Osteoblast (primary cell): ENCODE measurements around the gene RPS6KA5. TPM values are rescaled to one million over a fixed set of nuclear protein-coding genes. Genes with fewer than 3 reads are reported as not detected.
A peak's percentile ranks its signal among the peaks of the same experiment; 100 is the strongest.
"Not testable (repeated sequence)": the region's sequence is repeated elsewhere in the genome, so short reads cannot be mapped to it uniquely, and the experiment has no call there.

Experiments used
- DNase-seq: peaks from one replicate; pipeline ENCODE4 v3.0.0; 2011; ENCODE audit warnings: low spot score, mixed read lengths; ENCODE audit not compliant: insufficient read length; ENCODE audit errors: missing footprints
- H2AFZ ChIP-seq: 2 replicates; pipeline ENCODE4 v1.6.0; 2011; ENCODE audit warnings: mild to moderate bottlenecking, low read length
- H3K27ac ChIP-seq: 2 replicates; pipeline ENCODE4 v1.5.1; 2011; ENCODE audit warnings: mild to moderate bottlenecking, low read depth, low read length, moderate library complexity
- H3K27me3 ChIP-seq: 2 replicates; pipeline ENCODE4 v1.6.0; 2012; ENCODE audit warnings: mild to moderate bottlenecking, control low read depth, inconsistent platforms, low read length, moderate library complexity; ENCODE audit not compliant: insufficient read depth
- H3K36me3 ChIP-seq: 2 replicates; pipeline ENCODE4 v1.5.1; 2011; ENCODE audit warnings: mild to moderate bottlenecking, low read length, control low read depth, moderate library complexity; ENCODE audit not compliant: insufficient read depth
- H3K4me1 ChIP-seq: 2 replicates; pipeline ENCODE4 v1.5.1; 2011; ENCODE audit warnings: mild to moderate bottlenecking, low read length, control low read depth, moderate library complexity; ENCODE audit not compliant: insufficient read depth
- H3K4me2 ChIP-seq: 2 replicates; pipeline ENCODE4 v1.6.0; 2011; ENCODE audit warnings: mild to moderate bottlenecking, low read length; ENCODE audit not compliant: insufficient read depth
- H3K4me3 ChIP-seq: fragments of 200-600 bp; sonication (generic); 3 replicates; pipeline ENCODE4 v1.5.1; 2012; ENCODE audit warnings: mild to moderate bottlenecking, low read length, inconsistent platforms; ENCODE audit not compliant: insufficient read depth
- H3K79me2 ChIP-seq: 2 replicates; pipeline ENCODE4 v1.6.0; 2012; ENCODE audit warnings: mild to moderate bottlenecking, low read length, control low read depth, inconsistent platforms; ENCODE audit not compliant: insufficient read depth
- H3K9me3 ChIP-seq: 2 replicates; pipeline ENCODE4 v1.5.1; 2011; ENCODE audit warnings: low read depth, low read length, control low read depth
- H4K20me1 ChIP-seq: 2 replicates; pipeline ENCODE4 v1.6.0; 2012; ENCODE audit warnings: mild to moderate bottlenecking, low read length, control low read depth; ENCODE audit not compliant: insufficient read depth
- CTCF ChIP-seq: IDR thresholded peaks from 2 replicates; pipeline ENCODE4 v1.5.1; 2011; ENCODE audit warnings: mild to moderate bottlenecking, low read depth, low read length, moderate library complexity; ENCODE audit errors: extremely low read depth
- total RNA-seq: library from RNA; depleted of rRNA; stranded (reverse); fragments of >200 nt; gene quantifications from 2 replicates; pipeline ENCODE4 v1.2.3, GENCODE V29; 2012

The RPS6KA5 gene
- total RNA-seq, 1 donor, result 1.4 TPM

GRCh38 chr14:90828642-90829487, 231.6 kb downstream of the RPS6KA5 start:
- H3K79me2 ChIP-seq, result no peaks in the 10 kb centered on the region
- no peaks in the 10 kb centered on the region for H3K27me3 ChIP-seq
- H3K4me1 ChIP-seq, result peaks cover 13% of the 10 kb centered on the region
- H3K9me3 ChIP-seq, result no peaks in the 10 kb centered on the region
- peak overlapping the region; percentile 82 for H2AFZ ChIP-seq
- no peaks in the 10 kb centered on the region for H4K20me1 ChIP-seq
- peak; percentile 85 for DNase-seq
- H3K4me2 ChIP-seq, result peak overlapping the region; percentile 82
- peak overlapping the region; percentile 3 for H3K27ac ChIP-seq
- H3K36me3 ChIP-seq, result no peaks in the 10 kb centered on the region
- no peak for TF ChIP-seq CTCF
- H3K4me3 ChIP-seq, result peak overlapping the region; percentile 64

GRCh38 chr14:90827919-90828610, 232.4 kb downstream of the RPS6KA5 start:
- Histone ChIP-seq H3K4me3 (peak overlapping the region; percentile 64), H3K79me2 (no peaks in the 10 kb centered on the region), H3K27me3 (no peaks in the 10 kb centered on the region), H3K27ac (peak overlapping the region; percentile 3), H3K4me1 (peaks cover 13% of the 10 kb centered on the region), H3K4me2 (peak overlapping the region; percentile 82), H4K20me1 (no peaks in the 10 kb centered on the region), H3K36me3 (no peaks in the 10 kb centered on the region), H3K9me3 (no peaks in the 10 kb centered on the region), H2AFZ (peak overlapping the region; percentile 97)
- no peak for TF ChIP-seq CTCF
- peak; percentile 99 for DNase-seq

GRCh38 chr14:90823542-90823941, 236.9 kb downstream of the RPS6KA5 start:
- DNase-seq, H3K4me3 ChIP-seq, H4K20me1 ChIP-seq, H3K27me3 ChIP-seq, H3K27ac ChIP-seq, H3K4me2 ChIP-seq, H3K9me3 ChIP-seq, H3K36me3 ChIP-seq, H3K79me2 ChIP-seq, H2AFZ ChIP-seq, H3K4me1 ChIP-seq: not testable (repeated sequence)

DNA sequence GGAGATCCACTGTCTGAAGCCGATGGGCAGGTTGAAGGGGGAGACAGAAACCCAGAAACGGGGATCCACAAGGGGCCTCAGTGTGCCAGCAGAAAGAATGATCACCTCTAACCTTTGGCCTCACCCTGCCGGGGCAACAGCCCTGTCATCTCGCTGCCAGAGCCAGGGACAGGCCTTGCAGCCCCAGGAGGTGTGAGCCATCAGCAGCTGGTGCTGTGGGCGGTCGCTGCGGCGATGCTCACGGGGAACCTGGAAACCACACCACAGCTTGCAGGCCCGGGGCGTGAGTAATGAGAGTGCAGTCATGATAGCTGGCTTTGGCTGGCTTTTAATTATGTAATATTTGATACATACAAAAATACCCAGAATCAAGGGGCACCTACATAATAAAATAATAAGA, 239.5 kb downstream of the RPS6KA5 start:
- TF ChIP-seq CTCF, result no peak
- no peaks in the 10 kb centered on the region for H4K20me1 ChIP-seq
- no peaks in the 10 kb centered on the region for H3K36me3 ChIP-seq
- H3K79me2 ChIP-seq, result no peaks in the 10 kb centered on the region
- peaks cover 10% of the 10 kb centered on the region for H3K27me3 ChIP-seq
- DNase-seq, result peak; percentile 95
- no peak overlapping the region for H3K27ac ChIP-seq
- H3K4me3 ChIP-seq, result no peak overlapping the region
- H2AFZ ChIP-seq, result no peak overlapping the region
- H3K9me3 ChIP-seq, result no peaks in the 10 kb centered on the region
- H3K4me2 ChIP-seq, result no peak overlapping the region
- H3K4me1 ChIP-seq, result no peaks in the 10 kb centered on the region
